HCT116 (cell line): Measurements from ENCODE around the gene LYL1. TPM values are rescaled to one million over a fixed set of nuclear protein-coding genes. Genes with fewer than 3 reads are reported as not detected.

ENCODE experiments used
- ATAC-seq: fragments of 200-7000 bp; cut with Tn5 transposase; 2 replicates; pipeline ENCODE4 v1.9.1; 2020; ENCODE audit warnings: mild to moderate bottlenecking, moderate library complexity
- BruUV-seq: library from RNA; stranded (reverse); fragments of 400-500 nt; replicated peaks from 2 replicates; lab custom pipeline; 2021; lab: Mats Ljungman, UMichigan
- CTCF ChIA-PET: fragments of 300-600 bp; sonication (Branson Sonifier 250); formaldehyde crosslinking; loops from one replicate; lab custom pipeline; 2021; ENCODE audit warnings: antibody characterized with exemption; lab: Charles Lee
- POLR2A ChIA-PET: fragments of 300-600, 350-600 bp; sonication (Branson Sonifier 250); formaldehyde crosslinking; loops from one replicate; lab custom pipeline; 2021; ENCODE audit warnings: antibody characterized with exemption; lab: Charles Lee
- RAD21 ChIA-PET, 2 experiments: fragments of 300-600 bp; sonication (Branson Sonifier 250); formaldehyde crosslinking; loops; one replicate each; lab custom pipeline; 2023; ENCODE audit warnings: low total read pairs in 2 of 2; ENCODE audit not compliant: uncharacterized antibody in 2 of 2, unreplicated experiment in 2 of 2, low non-redundant PET in 1 of 2; lab: Charles Lee
- DNase-seq: peaks from one replicate; pipeline ENCODE4 v3.0.0-alpha.2; 2010; ENCODE audit warnings: low read depth, low spot score
- H2AFZ ChIP-seq: fragments of 200-600 bp; shearing (Covaris generic), sonication (generic); 2 replicates; pipeline ENCODE4 v1.6.1; 2017; ENCODE audit warnings: low read depth, mixed run types, mixed read lengths, antibody characterized with exemption, low read length; ENCODE audit not compliant: poor library complexity, severe bottlenecking
- H3K27ac ChIP-seq: 2 replicates; pipeline ENCODE4 v1.5.1; 2012; ENCODE audit warnings: low read depth, low read length
- H3K27me3 ChIP-seq: fragments of 200-600 bp; sonication (generic); 2 replicates; pipeline ENCODE4 v1.6.1; 2016; ENCODE audit warnings: mixed run types, low read length, mixed read lengths; ENCODE audit not compliant: insufficient read depth
- H3K36me3 ChIP-seq, 2 experiments: fragments of 200-500 bp in 1 of 2; fragments of 200-600 bp in 1 of 2; sonication (Bioruptor generic) in 1 of 2; sonication (generic) in 1 of 2; 2 replicates each; pipeline versions ENCODE4 v1.5.1 to v1.6.1; 2014 to 2016; ENCODE audit warnings: low read length in 2 of 2, inconsistent platforms in 1 of 2, mixed read lengths in 1 of 2, mixed run types in 1 of 2; ENCODE audit not compliant: insufficient read depth in 2 of 2, control insufficient read depth in 1 of 2
- H3K4me1 ChIP-seq, 2 experiments: fragments of 200-600 bp in 1 of 2; sonication (generic) in 1 of 2; 2 replicates each; pipeline versions ENCODE4 v1.5.1 to v1.6.1; 2012 to 2017; ENCODE audit warnings: low read length in 2 of 2, inconsistent platforms in 1 of 2, mild to moderate bottlenecking in 1 of 2, mixed read lengths in 1 of 2, mixed run types in 1 of 2, moderate library complexity in 1 of 2; ENCODE audit not compliant: insufficient read depth in 2 of 2, control insufficient read depth in 1 of 2
- H3K4me2 ChIP-seq: fragments of 200-600 bp; sonication (generic); 2 replicates; pipeline ENCODE4 v1.6.1; 2017; ENCODE audit warnings: mixed run types, low read length, mixed read lengths
- H3K4me3 ChIP-seq, 2 experiments: fragments of 200-600 bp in 1 of 2; sonication (generic) in 1 of 2; replicated peaks in 1 of 2; 2 replicates each; pipeline ENCODE4 v1.5.1; 2011 to 2016; ENCODE audit warnings: low read length in 2 of 2, control low read depth in 1 of 2, low read depth in 1 of 2, mild to moderate bottlenecking in 1 of 2, mixed read lengths in 1 of 2, mixed run types in 1 of 2
- H3K79me2 ChIP-seq: fragments of 200-600 bp; sonication (generic); 2 replicates; pipeline ENCODE4 v1.6.1; 2017; ENCODE audit warnings: mild to moderate bottlenecking, mixed run types, low read length, moderate library complexity, mixed read lengths; ENCODE audit not compliant: insufficient read depth
- H3K9ac ChIP-seq: fragments of 200-600 bp; sonication (generic); 2 replicates; pipeline ENCODE4 v1.6.1; 2016; ENCODE audit warnings: low read length, mixed read lengths
- H3K9me2 ChIP-seq: fragments of 200-600 bp; sonication (generic), shearing (Covaris generic); 2 replicates; pipeline ENCODE4 v1.6.1; 2017; ENCODE audit warnings: mixed run types, mild to moderate bottlenecking, moderate library complexity; ENCODE audit not compliant: insufficient read depth
- H3K9me3 ChIP-seq, 2 experiments: fragments of 200-500 bp in 1 of 2; fragments of 200-600 bp in 1 of 2; sonication (Bioruptor generic) in 1 of 2; sonication (generic) in 1 of 2; 2 replicates each; pipeline ENCODE4 v1.6.1; 2014 to 2017; ENCODE audit warnings: low read length in 2 of 2, mixed read lengths in 2 of 2, inconsistent platforms in 1 of 2, low read depth in 1 of 2, mild to moderate bottlenecking in 1 of 2, mixed run types in 1 of 2, moderate library complexity in 1 of 2; ENCODE audit not compliant: control insufficient read depth in 1 of 2, insufficient read depth in 1 of 2
- H4K20me1 ChIP-seq: fragments of 200-600 bp; sonication (generic), shearing (Covaris generic); 2 replicates; pipeline ENCODE4 v1.6.1; 2017; ENCODE audit warnings: mixed run types, mild to moderate bottlenecking, moderate library complexity; ENCODE audit not compliant: insufficient read depth
- CBX3 ChIP-seq: IDR thresholded peaks from 2 replicates; pipeline ENCODE4 v1.6.1; 2012; ENCODE audit warnings: low read depth
- ELF1 ChIP-seq: IDR thresholded peaks from 2 replicates; pipeline ENCODE4 v1.6.1; 2012; ENCODE audit warnings: low read depth, borderline replicate concordance
- EZH2 ChIP-seq: fragments of 200-600 bp; sonication (generic); IDR thresholded peaks from 2 replicates; pipeline ENCODE4 v1.6.1; 2017; ENCODE audit warnings: antibody characterized with exemption, mixed run types
- FOSL1 ChIP-seq: IDR thresholded peaks from 2 replicates; pipeline ENCODE4 v1.6.1; 2012; ENCODE audit warnings: low read depth
- JUND ChIP-seq: IDR thresholded peaks from 2 replicates; pipeline ENCODE4 v1.6.1; 2012
- MAX ChIP-seq: IDR thresholded peaks from 2 replicates; pipeline ENCODE4 v1.6.1; 2012
- POLR2A ChIP-seq: IDR thresholded peaks from 2 replicates; pipeline ENCODE4 v1.7.0; 2011; ENCODE audit warnings: borderline replicate concordance; ENCODE audit not compliant: insufficient read depth, insufficient read length; ENCODE audit errors: extremely low read depth
- POLR2AphosphoS5 ChIP-seq: IDR thresholded peaks from 2 replicates; pipeline ENCODE4 v1.6.1; 2011; ENCODE audit warnings: mild to moderate bottlenecking, low read depth, low read length, moderate library complexity
- RAD21 ChIP-seq: IDR thresholded peaks from 2 replicates; pipeline ENCODE4 v1.6.1; 2012; ENCODE audit warnings: low read depth, mild to moderate bottlenecking
- REST ChIP-seq: IDR thresholded peaks from 2 replicates; pipeline ENCODE4 v1.6.1; 2012; ENCODE audit warnings: low read depth
- SIN3A ChIP-seq: IDR thresholded peaks from 2 replicates; pipeline ENCODE4 v1.6.1; 2012; ENCODE audit warnings: low read depth
- SP1 ChIP-seq: IDR thresholded peaks from 2 replicates; pipeline ENCODE4 v1.6.1; 2012; ENCODE audit warnings: low read depth
- SRF ChIP-seq: IDR thresholded peaks from 2 replicates; pipeline ENCODE4 v1.6.1; 2012; ENCODE audit warnings: low read depth
- TCF7L2 ChIP-seq: IDR thresholded peaks from 2 replicates; pipeline ENCODE4 v1.7.0; 2011; ENCODE audit warnings: borderline replicate concordance, inconsistent platforms; ENCODE audit not compliant: insufficient read depth, insufficient read length; ENCODE audit errors: extremely low read depth
- ZBTB33 ChIP-seq: IDR thresholded peaks from 2 replicates; pipeline ENCODE4 v1.6.1; 2011; ENCODE audit warnings: mild to moderate bottlenecking, low read length, moderate library complexity; ENCODE audit not compliant: insufficient replicate concordance; ENCODE audit errors: extremely low read depth
- ZFX ChIP-seq: fragments of 450-650 bp; IDR thresholded peaks from 2 replicates; pipeline ENCODE4 v1.6.1; 2017
- ZNF274 ChIP-seq: fragments of 200-500 bp; sonication (Bioruptor generic); IDR thresholded peaks from 2 replicates; pipeline ENCODE4 v1.6.1; 2014; ENCODE audit warnings: mild to moderate bottlenecking, low read depth, low read length, inconsistent platforms
- intact Hi-C: fragments of 100-400 bp; cut with micrococcal nuclease; formaldehyde crosslinking; loops from 2 replicates; pipeline ENCODE4 v1.10.0; 2022
- total RNA-seq: library from RNA; stranded (reverse); gene quantifications from one replicate; pipeline ENCODE4 v1.2.1, GENCODE V29; 2021; ENCODE audit not compliant: unreplicated experiment

Gene LYL1
- total RNA-seq, 1 experiment from 2014 or later = 2.6 TPM

- H3K27ac ChIP-seq = no peak overlapping the region
- no peak overlapping the region for H3K4me3 ChIP-seq
- CTCF ChIA-PET = interaction anchor here (5.4 kb wide), 1 partner anchor 13 kb away, joined by 20 read pairs; no protein-coding TSS in a partner anchor
- BruUV-seq = no TSS peak
- no peaks in the 10 kb centered on the region for H3K9me3 ChIP-seq
- H3K4me2 ChIP-seq = no peak overlapping the region
- no peak overlapping the region for H2AFZ ChIP-seq
- POLR2A ChIA-PET = no interaction called here
- H3K36me3 ChIP-seq = no peaks in the 10 kb centered on the region
- H3K9me2 ChIP-seq = no peaks in the 10 kb centered on the region
- H3K9ac ChIP-seq = no peak overlapping the region
- DNase-seq (no peak), ATAC-seq (no peak)
- TF ChIP-seq POLR2A (no peak), SP1 (no peak), SIN3A (no peak), RAD21 (no peak), SRF (no peak), ELF1 (no peak), MAX (no peak)
- H3K27me3 ChIP-seq = no peaks in the 10 kb centered on the region
- intact Hi-C loops = no loop called here
- no peaks in the 10 kb centered on the region for H4K20me1 ChIP-seq
- RAD21 ChIA-PET = no interaction called here
- H3K4me1 ChIP-seq = peaks cover 8 to 9% of the 10 kb centered on the region in 2 experiments
- H3K79me2 ChIP-seq = no peaks in the 10 kb centered on the region
These were observed 28.3 kb downstream of the LYL1 start for GRCh38 chr19:13074378-13074777.

- intact Hi-C loops = no loop called here
- Histone ChIP-seq H3K9ac (no peak overlapping the region), H3K27me3 (no peaks in the 10 kb centered on the region), H3K9me3 (no peaks in the 10 kb centered on the region), H3K9me2 (no peaks in the 10 kb centered on the region), H3K79me2 (no peaks in the 10 kb centered on the region), H3K36me3 (no peaks in the 10 kb centered on the region), H4K20me1 (no peaks in the 10 kb centered on the region), H3K4me1 (no peaks in the 10 kb centered on the region; a peak in 1 of 4 replicates), H3K4me2 (no peak overlapping the region), H2AFZ (no peak overlapping the region), H3K27ac (no peak overlapping the region), H3K4me3 (no peak overlapping the region)
- no TSS peak for BruUV-seq
- ChIA-PET RAD21 (no interaction called here), POLR2A (no interaction called here), CTCF (interaction anchor here (5.4 kb wide), 1 partner anchor 12 kb away, joined by 20 read pairs; no protein-coding TSS in a partner anchor)
- ATAC-seq (no peak), DNase-seq (no peak)
- TF ChIP-seq TCF7L2 (no peak), POLR2A (no peak), FOSL1 (no peak), ZBTB33 (no peak), JUND (no peak), ELF1 (no peak), ZNF274 (no peak), ZFX (no peak), EZH2 (no peak), CBX3 (no peak), POLR2AphosphoS5 (no peak), REST (no peak)
These were observed 29.4 kb downstream of the LYL1 start for GRCh38 chr19:13073263-13073662.
